ENCODE measurements around the gene DUSP19.
"Not testable (repeated sequence)": the region's sequence is repeated elsewhere in the genome, so short reads cannot be mapped to it uniquely, and the experiment has no call there.

The DUSP19 gene

GRCh38 chr2:183078464-183079138 lies at the start of gene DUSP19:
TSS of gene DUSP19 (plus strand) at chr2:183078747. CDS start at chr2:183078934, 187 bp downstream.
- peak; percentile 59 for DNase-seq

DNA sequence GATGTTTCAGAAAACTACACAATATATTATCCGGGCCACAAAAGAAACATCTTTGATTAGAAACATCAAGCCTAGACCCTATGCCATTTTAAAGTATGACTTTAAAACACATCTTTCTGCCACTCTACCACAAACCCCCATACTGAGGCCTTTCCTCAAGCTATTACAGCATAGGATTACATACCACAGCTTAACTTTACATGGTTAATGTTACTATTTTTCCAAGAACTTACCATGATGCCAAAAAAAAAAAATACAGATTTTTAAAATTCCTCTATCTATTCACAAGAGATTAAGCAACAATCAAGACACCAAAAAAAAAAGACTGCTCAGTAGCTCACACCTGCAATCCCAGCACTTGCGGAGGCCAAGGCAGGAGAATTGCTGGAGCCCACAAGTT lies 49.3 kb upstream of the DUSP19 start:
- DNase-seq, result no peak

DNA sequence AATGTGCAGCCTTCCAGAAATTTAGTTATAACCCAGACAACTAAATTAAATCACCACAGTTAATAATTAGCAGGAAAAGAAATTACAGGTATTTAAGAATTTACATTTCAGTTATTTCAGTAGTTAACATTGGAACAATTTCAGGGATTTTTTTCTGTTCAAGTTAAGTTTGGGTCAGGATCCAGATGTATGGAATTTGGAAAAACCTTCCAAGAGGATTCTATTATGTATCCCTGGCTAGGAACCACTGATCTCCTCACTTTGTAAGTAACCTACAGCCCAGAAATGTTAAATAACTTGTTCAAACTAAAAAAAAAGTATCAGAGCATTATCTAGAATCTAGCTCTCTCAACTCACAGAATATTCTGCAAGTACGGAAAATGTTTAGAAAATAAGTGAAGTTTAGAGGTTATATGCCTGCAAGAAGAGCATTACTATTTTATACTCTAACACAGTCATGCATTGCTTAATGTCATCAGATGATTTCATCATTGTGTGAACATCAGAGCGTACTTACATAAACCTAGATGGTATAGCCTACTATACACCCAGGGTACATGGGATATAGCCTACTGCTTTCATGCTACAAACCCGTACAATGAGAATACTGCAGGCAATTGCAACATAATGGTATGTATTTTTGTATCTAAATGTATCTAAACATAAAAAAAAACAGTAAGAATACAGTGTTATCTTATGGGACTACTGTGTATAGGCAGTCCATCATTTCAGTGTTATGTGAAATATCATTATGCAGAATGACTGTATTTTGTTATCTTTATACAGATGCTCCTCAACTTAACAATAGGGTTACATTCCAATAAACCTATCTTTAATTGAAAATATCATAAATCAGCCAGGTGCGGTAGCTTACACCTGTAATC lies 46.4 kb upstream of the DUSP19 start:
- no peak for DNase-seq

DNA sequence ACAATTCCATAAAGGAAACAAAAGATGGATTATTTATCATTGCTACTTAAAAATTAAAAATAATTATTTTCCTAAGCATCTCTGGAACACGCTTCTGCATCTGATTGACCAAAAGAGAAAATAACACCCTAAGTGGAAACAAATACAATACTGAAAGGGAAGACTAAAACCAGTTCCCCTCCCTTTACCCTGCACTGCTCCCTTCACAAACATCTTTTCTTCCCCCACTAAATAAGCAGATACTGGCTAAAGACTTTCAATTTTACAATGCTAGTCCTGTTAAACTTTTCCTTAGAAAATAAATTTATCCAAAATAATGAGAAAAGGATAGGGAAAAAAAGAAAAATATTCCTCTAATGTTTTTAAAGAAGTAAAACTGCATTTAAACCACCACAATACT lies 44.6 kb upstream of the DUSP19 start:
- no peak for DNase-seq

- DNase-seq, result no peak
Measured at GRCh38 chr2:183034806-183035205, 43.7 kb upstream of the DUSP19 start.

DNA sequence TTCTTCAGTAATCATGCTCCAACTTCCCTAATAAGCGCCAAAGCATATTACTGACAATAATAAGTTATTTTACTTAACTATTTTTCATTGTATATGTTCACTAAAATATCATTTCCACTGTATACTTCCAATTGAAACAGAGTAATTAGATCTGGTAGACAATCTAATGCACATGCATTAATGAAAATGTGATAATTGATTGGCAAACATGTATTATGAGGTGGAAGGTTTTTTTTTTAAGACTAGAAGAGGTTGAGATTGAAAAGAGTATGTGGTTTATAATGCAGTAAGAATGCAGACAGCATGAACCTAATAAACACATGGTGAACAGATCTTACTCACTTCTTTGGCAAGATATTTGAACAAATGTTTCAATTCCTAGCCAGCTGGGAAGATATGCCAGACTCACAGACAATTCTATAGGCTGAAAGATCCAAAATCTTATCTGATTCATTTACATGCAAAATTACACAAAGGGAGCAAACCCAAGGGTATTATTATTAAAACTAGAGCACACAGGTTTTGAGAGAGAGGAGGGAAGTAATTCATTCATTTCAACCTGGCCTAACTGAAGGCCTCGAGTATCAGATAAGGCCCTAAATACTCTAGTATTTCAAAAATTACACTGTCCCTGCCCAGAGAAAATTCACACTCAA lies 43.1 kb upstream of the DUSP19 start:
- no peak for DNase-seq

DNA sequence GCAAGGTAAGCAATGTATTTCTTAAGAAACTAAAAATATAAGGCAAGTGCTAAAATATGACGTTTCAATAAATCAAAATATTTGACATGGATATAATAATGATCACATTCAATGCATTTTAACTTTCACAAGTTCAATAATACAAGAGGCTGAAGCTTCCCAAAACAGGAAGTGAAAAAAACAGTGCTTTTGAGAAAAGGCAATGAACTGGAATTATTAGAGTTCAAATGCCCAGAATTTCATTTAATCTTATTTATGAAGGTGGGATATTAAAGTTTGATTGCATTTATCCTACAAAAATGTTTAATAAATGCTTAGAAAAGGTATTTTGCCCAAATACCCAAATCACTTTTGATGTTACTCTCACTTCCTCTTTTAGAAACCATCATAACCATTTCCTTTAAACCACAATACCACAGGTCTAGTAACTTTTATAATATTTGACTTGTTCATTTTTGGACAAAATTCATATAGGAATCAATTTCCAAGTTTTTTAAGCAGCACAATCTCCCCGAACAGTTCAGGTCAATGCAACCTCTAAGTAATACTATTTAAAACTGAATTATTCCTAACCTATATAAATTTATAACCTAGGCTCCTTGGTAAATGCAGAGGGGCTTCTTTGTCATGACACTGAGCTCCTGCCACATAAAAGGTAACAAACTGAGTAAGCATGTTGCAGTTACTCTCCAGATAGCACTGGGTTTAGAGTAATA lies 42.4 kb upstream of the DUSP19 start:
- DNase-seq, result peak; percentile 20

GRCh38 chr2:183037074-183037552 lies 41.4 kb upstream of the DUSP19 start:
- DNase-seq, result no peak

DNA sequence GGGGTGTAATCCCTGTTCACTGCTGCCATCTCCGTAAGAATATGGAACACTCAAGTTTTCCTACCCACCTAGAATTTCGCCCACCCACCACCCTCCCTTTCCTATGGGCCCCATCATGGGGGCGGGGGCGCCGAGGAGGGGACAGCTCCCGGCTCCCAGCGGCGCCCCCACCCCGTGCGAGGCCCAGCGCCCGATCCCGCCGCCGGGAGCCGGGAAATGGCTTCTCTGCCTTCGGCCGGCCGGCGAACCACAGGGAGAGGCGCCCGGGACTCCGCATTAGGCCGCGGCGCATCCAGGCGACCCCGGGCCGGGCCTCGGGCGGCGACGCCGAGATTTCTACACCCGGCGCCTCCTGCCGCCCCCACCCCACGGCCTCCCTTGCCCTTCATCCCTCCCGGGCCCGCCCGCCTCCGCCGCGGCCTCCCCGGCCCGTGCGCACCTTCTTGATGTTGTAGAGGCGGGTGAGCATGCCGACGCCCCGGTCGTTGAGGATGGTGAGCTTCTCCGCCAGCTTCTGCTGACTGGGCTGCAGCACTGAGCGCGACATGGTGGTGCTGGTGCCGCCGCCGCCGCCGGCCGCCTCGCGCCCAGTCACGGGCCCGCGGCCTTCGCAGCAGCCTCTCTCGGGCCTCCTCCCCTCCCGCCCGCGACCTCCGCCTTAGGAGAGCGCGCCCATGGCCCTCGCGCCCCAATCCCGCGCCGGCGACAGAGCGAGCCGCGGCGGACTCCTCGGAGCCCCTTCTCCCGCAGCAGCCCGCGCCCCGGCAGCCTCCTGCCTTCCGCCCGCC lies 40.8 kb upstream of the DUSP19 start:
- no peak for DNase-seq

DNA sequence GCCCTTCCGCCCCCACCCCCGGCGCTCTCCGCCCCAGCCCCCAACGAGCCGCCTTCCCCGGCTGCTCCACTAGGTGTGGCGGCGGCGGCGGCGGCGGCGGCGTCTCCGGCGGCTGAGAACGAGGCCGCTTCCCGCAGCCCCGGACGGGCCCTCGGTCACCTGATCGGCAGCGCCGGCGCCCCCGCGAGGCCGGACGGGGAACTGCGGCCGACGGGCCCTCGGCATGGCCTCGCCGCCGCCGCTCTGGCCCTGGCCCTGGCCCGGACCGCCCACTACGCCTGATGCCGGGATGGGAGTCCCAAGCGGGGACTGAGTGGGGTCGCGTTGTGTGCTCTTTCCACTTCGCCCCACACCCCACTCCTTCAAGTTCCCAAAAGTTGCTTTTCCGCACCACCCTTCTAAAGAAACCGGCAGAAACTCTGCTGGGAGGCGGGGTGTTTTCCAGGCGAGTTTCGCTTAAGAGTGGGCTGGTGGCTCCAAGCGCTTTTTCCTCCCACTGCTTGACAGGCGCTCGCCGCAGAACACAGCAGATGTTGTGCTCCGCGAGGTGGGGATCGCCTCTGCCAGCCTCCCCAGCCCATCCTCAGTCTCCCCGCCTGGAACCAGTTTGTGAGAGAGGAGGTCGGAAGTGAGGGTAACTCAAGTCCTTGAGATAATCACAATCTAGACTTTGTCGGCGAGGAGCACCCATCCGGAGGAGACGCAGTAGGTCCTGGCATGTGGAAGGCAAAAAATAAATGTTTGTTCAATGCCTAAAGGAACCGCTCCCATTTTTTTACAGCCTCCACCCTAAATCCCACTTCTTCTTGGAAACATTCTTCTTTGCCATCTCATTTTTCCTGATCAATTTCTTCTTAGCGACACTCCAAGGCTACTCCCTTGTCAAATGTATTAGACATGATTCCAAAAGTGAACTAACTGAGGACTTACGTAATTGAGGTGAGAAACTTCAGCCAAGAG lies 39.9 kb upstream of the DUSP19 start, which contains the start of gene NCKAP1:
Gene NCKAP1 (minus strand): TSS at position 117 of the 960 bp plus-strand sequence. CDS start 358 bp downstream, outside the sequence.
- DNase-seq, result no peak

DNA sequence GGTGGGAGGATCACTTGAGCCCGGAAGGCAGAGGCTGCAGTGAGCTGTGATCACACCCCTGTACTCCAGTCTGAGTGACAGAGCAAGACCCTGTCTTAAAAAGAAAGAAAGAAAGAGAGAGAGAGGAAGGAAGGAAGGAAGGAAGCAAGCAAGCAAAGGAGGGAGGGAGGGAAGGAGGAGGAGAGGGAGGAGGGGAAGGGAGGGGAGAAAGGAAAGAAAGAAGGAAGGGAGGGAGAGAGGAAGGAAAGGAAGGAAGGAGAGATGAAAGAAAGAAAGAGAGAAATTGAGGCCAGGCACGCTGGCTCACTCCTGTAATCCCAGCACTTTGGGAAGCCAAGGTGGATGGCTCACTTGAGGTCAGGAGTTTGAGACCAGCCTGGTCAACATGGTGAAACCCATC lies 37.9 kb upstream of the DUSP19 start:
- DNase-seq, result no peak

DNA sequence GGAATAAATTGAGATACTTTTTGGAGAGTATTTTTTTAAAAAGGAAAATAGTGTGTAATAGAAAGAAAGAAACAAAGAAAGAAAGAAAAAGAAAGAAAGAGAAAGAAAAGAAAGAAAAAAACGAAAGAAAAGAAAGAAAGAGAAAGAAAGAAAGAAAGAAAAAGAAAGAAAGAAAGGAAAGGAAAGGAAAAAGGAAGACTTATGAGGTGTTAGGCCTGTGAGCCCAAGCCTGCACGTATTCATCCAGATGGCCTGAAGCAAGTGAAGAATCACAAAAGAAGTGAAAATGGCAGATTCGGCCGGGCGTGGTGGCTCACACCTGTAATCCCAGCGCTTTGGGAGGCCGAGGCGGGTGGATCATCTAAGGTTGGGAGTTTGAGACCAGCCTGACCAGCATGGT lies 35.0 kb upstream of the DUSP19 start:
- DNase-seq, result not testable (repeated sequence)

DNA sequence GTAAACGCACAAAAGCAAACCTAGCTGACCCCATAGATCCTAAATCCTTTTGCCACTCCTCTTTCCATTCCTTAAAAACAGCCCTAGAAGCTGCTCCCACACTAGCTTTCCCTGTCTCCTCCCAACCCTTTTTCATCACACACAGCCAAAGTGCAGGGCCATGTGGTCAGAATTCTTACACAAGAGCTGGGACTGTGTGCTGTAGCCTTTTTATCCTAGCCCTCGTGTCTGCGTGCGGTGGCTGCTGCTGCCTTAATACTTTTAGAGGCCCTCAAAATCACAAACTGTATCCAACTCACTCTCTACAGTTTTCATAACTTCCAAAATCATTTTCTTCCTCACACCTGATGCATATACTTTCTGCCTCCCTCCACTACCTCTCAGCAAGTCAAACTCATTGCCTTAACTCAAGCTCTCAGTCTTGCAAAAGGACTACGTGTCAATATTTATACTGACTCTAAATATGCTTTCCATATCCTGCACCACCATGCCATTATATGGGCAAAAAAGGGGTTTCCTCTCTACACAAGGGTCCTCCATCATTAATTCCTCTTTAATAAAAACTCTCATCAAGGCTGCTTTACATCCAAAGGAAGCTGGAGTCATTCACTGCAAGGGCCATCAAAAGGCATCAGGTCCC lies 30.9 kb upstream of the DUSP19 start:
- not testable (repeated sequence) for DNase-seq

GRCh38 chr2:183049420-183049819 lies 29.1 kb upstream of the DUSP19 start:
- DNase-seq, result no peak

GRCh38 chr2:183057333-183057985 lies 21.1 kb upstream of the DUSP19 start:
- no peak for DNase-seq

DNA sequence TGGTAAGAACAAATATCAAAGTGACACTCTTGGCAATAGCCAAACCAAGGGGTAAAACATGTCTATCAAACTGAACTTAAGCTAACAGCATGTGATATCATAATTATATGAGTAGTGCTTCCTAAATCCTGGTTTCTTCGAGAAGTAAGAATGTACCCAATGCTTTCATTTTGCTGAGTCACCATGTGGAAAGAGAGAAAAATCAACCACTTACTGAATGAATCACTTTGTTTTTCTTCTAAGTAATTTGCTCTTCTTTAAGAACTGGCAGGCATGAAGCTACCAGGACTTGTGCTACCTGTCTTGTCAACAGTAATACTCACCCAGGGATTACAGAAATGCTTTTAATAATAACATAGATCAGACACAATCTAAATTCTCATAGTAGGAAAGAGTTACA lies 19.0 kb upstream of the DUSP19 start:
- DNase-seq, result no peak

DNA sequence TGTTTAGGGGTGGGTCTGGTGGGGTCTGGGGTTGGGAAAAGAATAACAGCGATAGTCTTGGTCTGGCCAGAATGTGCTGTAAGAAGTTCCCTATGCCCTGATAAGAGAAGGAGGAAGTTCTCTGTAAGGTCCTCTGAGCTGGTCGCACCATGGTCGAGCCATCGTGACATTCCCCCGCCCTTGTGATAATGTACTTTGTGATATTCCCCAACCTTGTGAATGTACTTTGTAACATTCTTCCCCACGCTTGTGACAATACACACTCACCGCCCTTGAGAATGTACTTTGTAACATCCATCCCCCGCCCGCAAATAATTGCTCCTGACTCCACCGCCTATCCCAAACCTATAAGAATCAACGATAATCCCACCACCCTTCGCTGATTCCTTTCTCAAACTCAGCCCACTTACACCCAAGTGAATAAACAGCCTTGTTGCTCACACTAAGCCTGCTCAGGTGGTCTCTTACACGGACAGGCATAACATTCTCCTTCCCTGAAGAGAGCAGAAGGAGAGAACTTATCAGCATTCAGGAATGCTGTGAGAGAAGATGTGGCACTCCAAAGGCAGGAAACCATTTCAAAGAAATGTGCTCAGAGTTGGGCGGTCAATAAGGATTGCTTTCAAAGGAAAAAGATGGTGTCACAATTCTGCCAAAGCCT lies 17.8 kb upstream of the DUSP19 start:
- DNase-seq, result no peak

DNA sequence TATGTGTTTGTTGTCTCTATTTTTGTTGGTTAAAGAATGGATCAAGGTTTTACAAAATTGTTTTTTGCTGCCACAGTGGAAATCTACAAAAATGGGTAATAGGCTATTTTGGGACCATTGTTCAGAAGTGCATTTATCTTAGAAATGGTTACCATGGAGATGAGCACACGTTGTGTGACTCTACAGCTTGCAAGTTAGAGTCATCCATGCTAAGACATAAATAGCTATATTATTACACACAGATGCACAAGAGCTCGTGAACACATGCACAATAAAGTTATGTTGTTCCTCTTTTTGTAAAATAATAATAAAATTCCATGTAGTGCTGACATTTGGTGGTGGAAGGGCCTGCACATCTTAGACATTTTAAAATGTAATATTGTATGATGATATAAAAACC lies 15.5 kb upstream of the DUSP19 start:
- DNase-seq, result no peak

- no peak for DNase-seq
Measured at GRCh38 chr2:183068561-183068960, 10.0 kb upstream of the DUSP19 start.

Measured in GF-D8 (cell line).